GM18867 (cell line): ENCODE results near the gene LUC7L.
"Not testable (repeated sequence)": the region's sequence is repeated elsewhere in the genome, so short reads cannot be mapped to it uniquely, and the experiment has no call there.

ENCODE experiments used
- ATAC-seq: cut with Tn5 transposase; IDR thresholded peaks from one replicate; pipeline ENCODE4 v1.9.1; 2021; ENCODE audit warnings: mild to moderate bottlenecking, moderate library complexity; ENCODE audit not compliant: unreplicated experiment

LUC7L gene

GRCh38 chr16:180681-181564, 48.3 kb downstream of the LUC7L start:
- ATAC-seq, result no peak

DNA sequence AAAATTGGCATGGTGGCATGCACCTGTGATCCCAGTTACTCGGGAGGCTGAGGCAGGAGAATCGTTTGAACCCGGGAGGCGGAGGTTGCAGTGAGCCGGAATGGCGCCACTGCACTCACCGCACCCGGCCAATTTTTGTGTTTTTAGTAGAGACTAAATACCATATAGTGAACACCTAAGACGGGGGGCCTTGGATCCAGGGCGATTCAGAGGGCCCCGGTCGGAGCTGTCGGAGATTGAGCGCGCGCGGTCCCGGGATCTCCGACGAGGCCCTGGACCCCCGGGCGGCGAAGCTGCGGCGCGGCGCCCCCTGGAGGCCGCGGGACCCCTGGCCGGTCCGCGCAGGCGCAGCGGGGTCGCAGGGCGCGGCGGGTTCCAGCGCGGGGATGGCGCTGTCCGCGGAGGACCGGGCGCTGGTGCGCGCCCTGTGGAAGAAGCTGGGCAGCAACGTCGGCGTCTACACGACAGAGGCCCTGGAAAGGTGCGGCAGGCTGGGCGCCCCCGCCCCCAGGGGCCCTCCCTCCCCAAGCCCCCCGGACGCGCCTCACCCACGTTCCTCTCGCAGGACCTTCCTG, 49.1 kb downstream of the LUC7L start, which contains the start of gene HBQ1:
Gene HBQ1 (plus strand): TSS at position 359 of the 575 bp plus-strand sequence. CDS start 28 bp downstream, at position 387.
- no peak for ATAC-seq

GRCh38 chr16:179211-180092, 49.8 kb downstream of the LUC7L start:
- ATAC-seq, result no peak

- ATAC-seq, result no peak
Observed at GRCh38 chr16:178668-179015, 50.6 kb downstream of the LUC7L start.

DNA sequence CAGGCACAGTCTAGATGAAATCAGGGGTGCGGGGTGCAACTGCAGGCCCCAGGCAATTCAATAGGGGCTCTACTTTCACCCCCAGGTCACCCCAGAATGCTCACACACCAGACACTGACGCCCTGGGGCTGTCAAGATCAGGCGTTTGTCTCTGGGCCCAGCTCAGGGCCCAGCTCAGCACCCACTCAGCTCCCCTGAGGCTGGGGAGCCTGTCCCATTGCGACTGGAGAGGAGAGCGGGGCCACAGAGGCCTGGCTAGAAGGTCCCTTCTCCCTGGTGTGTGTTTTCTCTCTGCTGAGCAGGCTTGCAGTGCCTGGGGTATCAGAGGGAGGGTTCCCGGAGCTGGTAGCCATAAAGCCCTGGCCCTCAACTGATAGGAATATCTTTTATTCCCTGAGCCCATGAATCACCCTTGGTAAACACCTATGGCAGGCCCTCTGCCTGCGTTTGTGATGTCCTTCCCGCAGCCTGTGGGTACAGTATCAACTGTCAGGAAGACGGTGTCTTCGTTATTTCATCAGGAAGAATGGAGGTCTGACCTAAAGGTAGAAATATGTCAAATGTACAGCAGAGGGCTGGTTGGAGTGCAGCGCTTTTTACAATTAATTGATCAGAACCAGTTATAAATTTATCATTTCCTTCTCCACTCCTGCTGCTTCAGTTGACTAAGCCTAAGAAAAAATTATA, 51.1 kb downstream of the LUC7L start:
- no peak for ATAC-seq

- no peak for ATAC-seq
Observed at GRCh38 chr16:177394-177822, 51.8 kb downstream of the LUC7L start.

GRCh38 chr16:176477-177382, 52.5 kb downstream of the LUC7L start, which contains the start of gene HBA1:
Gene HBA1, plus strand, starts transcription at chr16:176680. Its CDS starts 37 bp downstream, at chr16:176717.
- ATAC-seq, result not testable (repeated sequence)

DNA sequence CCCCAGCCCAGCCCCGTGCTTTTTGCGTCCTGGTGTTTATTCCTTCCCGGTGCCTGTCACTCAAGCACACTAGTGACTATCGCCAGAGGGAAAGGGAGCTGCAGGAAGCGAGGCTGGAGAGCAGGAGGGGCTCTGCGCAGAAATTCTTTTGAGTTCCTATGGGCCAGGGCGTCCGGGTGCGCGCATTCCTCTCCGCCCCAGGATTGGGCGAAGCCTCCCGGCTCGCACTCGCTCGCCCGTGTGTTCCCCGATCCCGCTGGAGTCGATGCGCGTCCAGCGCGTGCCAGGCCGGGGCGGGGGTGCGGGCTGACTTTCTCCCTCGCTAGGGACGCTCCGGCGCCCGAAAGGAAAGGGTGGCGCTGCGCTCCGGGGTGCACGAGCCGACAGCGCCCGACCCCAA, 53.2 kb downstream of the LUC7L start:
- ATAC-seq, result not testable (repeated sequence)

DNA sequence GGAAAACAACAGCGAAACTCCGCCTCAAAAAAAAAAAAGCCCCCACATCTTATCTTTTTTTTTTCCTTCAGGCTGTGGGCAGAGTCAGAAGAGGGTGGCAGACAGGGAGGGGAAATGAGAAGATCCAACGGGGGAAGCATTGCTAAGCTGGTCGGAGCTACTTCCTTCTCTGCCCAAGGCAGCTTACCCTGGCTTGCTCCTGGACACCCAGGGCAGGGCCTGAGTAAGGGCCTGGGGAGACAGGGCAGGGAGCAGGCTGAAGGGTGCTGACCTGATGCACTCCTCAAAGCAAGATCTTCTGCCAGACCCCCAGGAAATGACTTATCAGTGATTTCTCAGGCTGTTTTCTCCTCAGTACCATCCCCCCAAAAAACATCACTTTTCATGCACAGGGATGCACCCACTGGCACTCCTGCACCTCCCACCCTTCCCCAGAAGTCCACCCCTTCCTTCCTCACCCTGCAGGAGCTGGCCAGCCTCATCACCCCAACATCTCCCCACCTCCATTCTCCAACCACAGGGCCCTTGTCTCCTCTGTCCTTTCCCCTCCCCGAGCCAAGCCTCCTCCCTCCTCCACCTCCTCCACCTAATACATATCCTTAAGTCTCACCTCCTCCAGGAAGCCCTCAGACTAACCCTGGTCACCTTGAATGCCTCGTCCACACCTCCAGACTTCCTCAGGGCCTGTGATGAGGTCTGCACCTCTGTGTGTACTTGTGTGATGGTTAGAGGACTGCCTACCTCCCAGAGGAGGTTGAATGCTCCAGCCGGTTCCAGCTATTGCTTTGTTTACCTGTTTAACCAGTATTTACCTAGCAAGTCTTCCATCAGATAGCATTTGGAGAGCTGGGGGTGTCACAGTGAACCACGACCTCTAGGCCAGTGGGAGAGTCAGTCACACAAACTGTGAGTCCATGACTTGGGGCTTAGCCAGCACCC, 54.0 kb downstream of the LUC7L start:
- no peak for ATAC-seq

GRCh38 chr16:173928-174769, 55.1 kb downstream of the LUC7L start:
- not testable (repeated sequence) for ATAC-seq

DNA sequence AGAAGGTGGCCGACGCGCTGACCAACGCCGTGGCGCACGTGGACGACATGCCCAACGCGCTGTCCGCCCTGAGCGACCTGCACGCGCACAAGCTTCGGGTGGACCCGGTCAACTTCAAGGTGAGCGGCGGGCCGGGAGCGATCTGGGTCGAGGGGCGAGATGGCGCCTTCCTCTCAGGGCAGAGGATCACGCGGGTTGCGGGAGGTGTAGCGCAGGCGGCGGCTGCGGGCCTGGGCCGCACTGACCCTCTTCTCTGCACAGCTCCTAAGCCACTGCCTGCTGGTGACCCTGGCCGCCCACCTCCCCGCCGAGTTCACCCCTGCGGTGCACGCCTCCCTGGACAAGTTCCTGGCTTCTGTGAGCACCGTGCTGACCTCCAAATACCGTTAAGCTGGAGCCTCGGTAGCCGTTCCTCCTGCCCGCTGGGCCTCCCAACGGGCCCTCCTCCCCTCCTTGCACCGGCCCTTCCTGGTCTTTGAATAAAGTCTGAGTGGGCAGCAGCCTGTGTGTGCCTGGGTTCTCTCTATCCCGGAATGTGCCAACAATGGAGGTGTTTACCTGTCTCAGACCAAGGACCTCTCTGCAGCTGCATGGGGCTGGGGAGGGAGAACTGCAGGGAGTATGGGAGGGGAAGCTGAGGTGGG, 55.9 kb downstream of the LUC7L start:
- ATAC-seq, result not testable (repeated sequence)

GRCh38 chr16:172374-172941, 56.8 kb downstream of the LUC7L start, which contains the start of gene HBA2:
Gene HBA2, plus strand, starts transcription at chr16:172876. Its CDS starts 37 bp downstream, at chr16:172913.
- ATAC-seq, result not testable (repeated sequence)

GRCh38 chr16:170788-171187, 58.5 kb downstream of the LUC7L start:
- no peak for ATAC-seq

GRCh38 chr16:170088-170507, 59.2 kb downstream of the LUC7L start:
- not testable (repeated sequence) for ATAC-seq

DNA sequence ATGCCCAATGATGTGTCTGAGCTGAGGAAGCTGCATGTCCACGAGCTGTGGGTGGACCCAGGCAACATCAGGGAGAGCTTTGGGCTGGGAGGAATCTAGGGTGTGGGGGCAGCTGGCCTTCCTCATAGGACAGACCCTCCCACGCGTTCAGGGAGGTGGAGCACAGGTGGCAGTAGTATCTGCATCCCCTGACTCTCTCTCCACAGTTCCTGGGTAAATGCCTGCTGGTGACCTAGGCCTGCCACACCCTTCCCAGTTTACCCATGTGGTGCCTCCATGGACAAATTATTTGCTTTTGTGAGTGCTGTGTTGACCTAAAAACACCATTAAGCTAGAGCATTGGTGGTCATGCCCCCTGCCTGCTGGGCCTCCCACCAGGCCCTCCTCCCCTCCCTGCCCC, 60.2 kb downstream of the LUC7L start:
- ATAC-seq, result no peak

DNA sequence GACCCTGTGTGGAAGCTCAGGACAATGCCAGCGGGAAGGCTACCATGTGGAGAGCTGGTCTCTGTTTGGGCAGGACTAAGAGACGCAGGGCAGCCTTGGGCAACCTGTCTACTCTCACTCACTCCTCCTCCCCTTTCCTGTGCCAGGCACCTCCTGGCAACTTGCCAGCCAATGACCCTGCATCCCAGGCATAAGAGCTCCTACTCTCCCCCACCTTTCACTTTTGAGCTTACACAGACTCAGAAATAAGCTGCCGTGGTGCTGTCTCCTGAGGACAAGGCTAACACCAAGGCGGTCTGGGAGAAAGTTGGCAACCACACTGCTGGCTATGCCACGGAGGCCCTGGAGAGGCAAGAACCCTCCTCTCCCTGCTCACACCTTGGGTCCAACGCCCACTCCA, 60.8 kb downstream of the LUC7L start:
- ATAC-seq, result no peak
